Measurements from ENCODE around the gene TTLL12.

The TTLL12 gene

GRCh38 chr22:43213051-43213450 lies 26.1 kb upstream of the TTLL12 start:
- no peak for DNase-seq

- DNase-seq = no peak
These were observed 25.6 kb upstream of the TTLL12 start for GRCh38 chr22:43212434-43212952.

- DNase-seq = no peak
These were observed 25.1 kb upstream of the TTLL12 start for GRCh38 chr22:43211941-43212433.

GRCh38 chr22:43210631-43211515 lies 23.9 kb upstream of the TTLL12 start:
- DNase-seq = no peak

GRCh38 chr22:43209971-43210370 lies 23.0 kb upstream of the TTLL12 start:
- DNase-seq = no peak

- no peak for DNase-seq
These were observed 22.6 kb upstream of the TTLL12 start for GRCh38 chr22:43209523-43209890.

GRCh38 chr22:43208703-43209522 lies 22.0 kb upstream of the TTLL12 start:
- no peak for DNase-seq

GRCh38 chr22:43207849-43208702 lies 21.1 kb upstream of the TTLL12 start:
- no peak for DNase-seq

GRCh38 chr22:43207386-43207785 lies 20.5 kb upstream of the TTLL12 start:
- DNase-seq = no peak

GRCh38 chr22:43206509-43207161 lies 19.7 kb upstream of the TTLL12 start:
- DNase-seq = no peak

GRCh38 chr22:43205748-43206508 lies 19.0 kb upstream of the TTLL12 start:
- peak; percentile 46 for DNase-seq

GRCh38 chr22:43205261-43205691 lies 18.3 kb upstream of the TTLL12 start:
- DNase-seq = no peak

- no peak for DNase-seq
These were observed 16.6 kb upstream of the TTLL12 start for GRCh38 chr22:43203471-43203981.

- no peak for DNase-seq
These were observed 15.9 kb upstream of the TTLL12 start for GRCh38 chr22:43202756-43203410.

GRCh38 chr22:43202326-43202725 lies 15.4 kb upstream of the TTLL12 start:
- no peak for DNase-seq

GRCh38 chr22:43201486-43202219 lies 14.7 kb upstream of the TTLL12 start:
- DNase-seq = no peak

GRCh38 chr22:43200555-43200954 lies 13.6 kb upstream of the TTLL12 start:
- no peak for DNase-seq

- DNase-seq = no peak
These were observed 13.1 kb upstream of the TTLL12 start for GRCh38 chr22:43200031-43200430.

GRCh38 chr22:43199541-43199940 lies 12.6 kb upstream of the TTLL12 start:
- no peak for DNase-seq

- no peak for DNase-seq
These were observed 12.0 kb upstream of the TTLL12 start for GRCh38 chr22:43198936-43199335.

All from CD4-positive, alpha-beta T cell treated with Interleukin-15 for 1 hour (primary cell).